ENCODE measurements around the gene SLC49A4. TPM values are rescaled to one million over a fixed set of nuclear protein-coding genes. Genes with fewer than 3 reads are reported as not detected.

Gene SLC49A4
- total and polyA plus RNA-seq, 2 of the 8 experiments (the other 6 are each of a cell fraction or from before 2014, with no cell fraction given) = 9.5 to 10.2 TPM

DNA sequence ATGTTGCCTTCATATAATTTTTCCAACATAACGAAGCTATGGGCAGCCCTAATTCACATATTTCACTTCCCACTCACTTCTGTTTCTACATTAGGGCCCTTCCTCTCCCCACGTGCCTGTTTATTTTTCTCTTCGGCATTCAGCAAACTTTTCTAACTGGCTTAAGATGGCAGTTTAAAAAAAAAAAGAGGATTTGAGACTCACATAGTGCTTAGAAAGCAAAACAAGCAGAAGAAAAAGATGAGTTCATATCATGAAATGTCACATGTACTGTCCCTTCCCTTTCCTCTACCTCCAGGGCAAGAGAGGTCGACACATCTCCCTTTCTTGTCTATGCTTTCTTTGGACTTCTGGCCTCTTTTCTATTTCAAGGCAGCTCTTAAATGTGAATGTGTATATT lies 30.6 kb downstream of the SLC49A4 start (continued):
- TF ChIP-seq TAF7 (optimal IDR thresholded peaks at IDR 0.05; ENCODE audit: borderline replicate concordance, low read depth, low read length) (no peak), JUND (IDR thresholded peaks at IDR 0.05; ENCODE audit: low read length) (no peak)

Data from H1 (cell line).